ENCODE data around the gene PRRC1. TPM values are rescaled to one million over a fixed set of nuclear protein-coding genes. Genes with fewer than 3 reads are reported as not detected.

The PRRC1 gene
- total and polyA plus RNA-seq, 11 donors: 10.3 to 37.7 (median 20.8) TPM

DNA sequence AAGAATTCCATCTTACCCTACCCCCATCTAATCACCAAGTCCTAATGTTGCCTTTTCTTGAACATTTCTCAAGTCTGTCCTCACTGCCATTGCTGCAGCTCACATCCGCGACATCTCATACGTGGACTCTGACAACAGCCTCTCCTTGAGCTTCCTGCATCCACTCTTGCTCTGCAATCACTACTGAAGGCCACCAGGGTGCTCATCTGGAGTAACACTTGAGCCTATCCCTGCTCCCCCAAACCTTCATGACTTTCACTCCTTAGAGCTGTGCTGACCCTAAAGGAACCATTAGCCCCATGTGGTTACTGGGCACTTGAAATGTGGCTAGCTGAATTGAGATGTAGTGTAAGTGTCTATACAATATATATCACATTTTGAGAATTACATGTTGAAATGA lies 85.0 kb downstream of the PRRC1 start:
- TF ChIP-seq POLR2A (IDR thresholded peaks at IDR 0.05): no peak
- TF ChIP-seq, protein P1, sequence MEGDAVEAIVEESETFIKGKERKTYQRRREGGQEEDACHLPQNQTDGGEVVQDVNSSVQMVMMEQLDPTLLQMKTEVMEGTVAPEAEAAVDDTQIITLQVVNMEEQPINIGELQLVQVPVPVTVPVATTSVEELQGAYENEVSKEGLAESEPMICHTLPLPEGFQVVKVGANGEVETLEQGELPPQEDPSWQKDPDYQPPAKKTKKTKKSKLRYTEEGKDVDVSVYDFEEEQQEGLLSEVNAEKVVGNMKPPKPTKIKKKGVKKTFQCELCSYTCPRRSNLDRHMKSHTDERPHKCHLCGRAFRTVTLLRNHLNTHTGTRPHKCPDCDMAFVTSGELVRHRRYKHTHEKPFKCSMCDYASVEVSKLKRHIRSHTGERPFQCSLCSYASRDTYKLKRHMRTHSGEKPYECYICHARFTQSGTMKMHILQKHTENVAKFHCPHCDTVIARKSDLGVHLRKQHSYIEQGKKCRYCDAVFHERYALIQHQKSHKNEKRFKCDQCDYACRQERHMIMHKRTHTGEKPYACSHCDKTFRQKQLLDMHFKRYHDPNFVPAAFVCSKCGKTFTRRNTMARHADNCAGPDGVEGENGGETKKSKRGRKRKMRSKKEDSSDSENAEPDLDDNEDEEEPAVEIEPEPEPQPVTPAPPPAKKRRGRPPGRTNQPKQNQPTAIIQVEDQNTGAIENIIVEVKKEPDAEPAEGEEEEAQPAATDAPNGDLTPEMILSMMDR (IDR thresholded peaks at IDR 0.05): no peak
- intact Hi-C loops (cut with DNase I): no loop called here
- Histone ChIP-seq H3K4me3 (no peak overlapping the region), H3K9me3 (no peaks in the 10 kb centered on the region), H3K27ac (no peak overlapping the region), H3K4me1 (peaks cover 0 to 9% (median 0%) of the 10 kb centered on the region in 12 donors), H3K36me3 (no peaks in the 10 kb centered on the region), H3K27me3 (no peaks in the 10 kb centered on the region)
- DNase-seq (no peak), ATAC-seq (no peak)
- 96 to 99% (median 97%) methylated on average over 3 of the region's 3 CpGs for WGBS, 4 donors

DNA sequence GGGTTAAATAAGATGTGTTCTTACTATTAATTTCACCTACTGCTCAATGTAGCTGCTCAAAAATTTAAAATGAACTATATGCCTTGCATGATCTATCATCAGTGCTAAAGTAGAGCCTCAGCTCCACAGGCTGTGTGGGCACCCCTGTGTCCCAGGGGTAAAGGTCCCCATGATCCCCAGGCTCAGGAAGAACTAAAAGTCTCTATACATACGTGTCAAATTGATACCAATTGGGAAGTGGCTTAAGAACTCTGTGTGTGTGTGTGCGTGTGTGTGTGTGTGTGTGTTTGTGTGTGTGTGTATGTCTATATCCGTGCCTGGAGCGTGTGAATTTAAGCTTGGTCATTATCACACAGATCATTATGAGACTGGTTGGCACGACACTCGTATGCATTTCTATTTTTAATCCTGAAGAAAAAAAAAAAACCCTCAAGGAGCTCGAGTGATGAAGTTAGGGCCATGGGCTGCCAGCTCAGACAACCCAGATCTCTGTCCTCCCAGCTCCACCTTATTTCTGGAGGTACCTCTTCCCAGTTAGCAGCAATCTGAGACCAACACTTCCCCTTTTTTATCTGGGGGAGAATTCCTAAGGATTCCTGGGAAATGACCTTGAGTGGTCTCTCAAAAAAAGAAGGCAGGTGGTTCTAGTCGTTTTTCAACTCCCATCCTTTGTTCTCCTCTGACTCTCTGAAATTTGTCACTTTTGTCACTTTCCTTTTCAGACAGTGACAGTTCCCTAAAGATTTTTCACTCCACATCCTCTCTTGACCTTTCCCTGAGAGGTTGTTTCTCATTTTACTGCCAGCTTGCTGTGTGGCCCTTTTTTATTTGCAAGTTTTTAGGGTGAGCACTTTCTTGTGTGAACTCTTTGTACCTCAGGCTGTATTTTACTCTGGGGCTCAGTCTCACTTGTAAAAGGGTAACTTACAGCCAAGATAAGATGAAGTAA lies 85.7 kb downstream of the PRRC1 start:
- no peak overlapping the region for H3K4me3 ChIP-seq
- no peaks in the 10 kb centered on the region for H3K36me3 ChIP-seq
- no peaks in the 10 kb centered on the region for H3K27me3 ChIP-seq
- no peak for TF ChIP-seq POLR2A (IDR thresholded peaks at IDR 0.05)
- TF ChIP-seq, protein P1 (IDR thresholded peaks at IDR 0.05): no peak
- 31 to 50% (median 35%) methylated on average over 8 of the region's 8 CpGs for WGBS, 4 donors
- H3K9me3 ChIP-seq: no peaks in the 10 kb centered on the region
- DNase-seq (no peak), ATAC-seq (no peak)
- H3K27ac ChIP-seq: peak overlapping the region in 1 of 12 donors; percentile 25
- H3K4me1 ChIP-seq: peaks cover 0 to 9% (median 0%) of the 10 kb centered on the region in 12 donors
- intact Hi-C loops (cut with DNase I): no loop called here

Other genes starting within 250 kb of the PRRC1 start
- gene MEGF10, start 226.8 kb upstream of the PRRC1 start, total RNA-seq: 1 to 10 TPM in 1 of 9 donors, under 1 TPM in 8; 0.09 to 1.3 (median 0.37) TPM
- under 1 TPM; 0.04 to 0.28 TPM for gene MEGF10, start 226.8 kb upstream of the PRRC1 start, polyA plus RNA-seq
- gene CTXN3, start 131.4 kb downstream of the PRRC1 start, total RNA-seq: not detected
- not detected for gene CTXN3, start 131.4 kb downstream of the PRRC1 start, polyA plus RNA-seq
- 1 to 10 TPM in 1 of 9 donors, not detected in 8; 1.3 TPM for gene CCDC192, start 185.8 kb downstream of the PRRC1 start, total RNA-seq
- gene CCDC192, start 185.8 kb downstream of the PRRC1 start, polyA plus RNA-seq: under 1 TPM; 0.07 to 0.42 TPM

Measured in heart left ventricle (tissue), 16 donors.